ENCODE results near the gene TSC22D4.
"Not testable (repeated sequence)": the region's sequence is repeated elsewhere in the genome, so short reads cannot be mapped to it uniquely, and the experiment has no call there.

TSC22D4 gene

GRCh38 chr7:100456562-100456961, 22.5 kb downstream of the TSC22D4 start:
- Histone ChIP-seq H4K20me1 (ENCODE audit: insufficient read depth, low read length) (no peaks in the 10 kb centered on the region), H3K9ac (ENCODE audit: low read length) (no peak overlapping the region), H3K27ac (ENCODE audit: low read length) (no peak overlapping the region), H3K27me3 (ENCODE audit: low read depth, low read length) (no peaks in the 10 kb centered on the region), H2AFZ (ENCODE audit: low read depth, low read length) (no peak overlapping the region), H3K79me2 (ENCODE audit: low read length) (no peaks in the 10 kb centered on the region), H3K9me3 (ENCODE audit: insufficient read depth, low read length) (no peaks in the 10 kb centered on the region), H3K4me2 (ENCODE audit: low read length) (no peak overlapping the region), H3K36me3 (replicated peaks; ENCODE audit: low read depth, low read length) (no peaks in the 10 kb centered on the region), H3K4me1 (ENCODE audit: low read length) (no peaks in the 10 kb centered on the region), H3K4me3 (ENCODE audit: low read length) (no peak overlapping the region)
- TF ChIP-seq CTCF (IDR thresholded peaks at IDR 0.05; ENCODE audit: low read depth, low read length) (0 out of 2 replicates have a peak, but pooled peaks have one; percentile 18), EZH2phosphoT487 (IDR thresholded peaks at IDR 0.05; ENCODE audit: low read depth) (no peak)

- Histone ChIP-seq H3K4me1 (ENCODE audit: low read length) (peaks cover 1% of the 10 kb centered on the region; the same call in 1 of the 2 replicates), H3K4me2 (ENCODE audit: low read length) (no peak overlapping the region), H3K79me2 (ENCODE audit: low read length) (no peaks in the 10 kb centered on the region)
Observed at GRCh38 chr7:100455206-100455605, 23.8 kb downstream of the TSC22D4 start.

GRCh38 chr7:100453854-100454253, 25.2 kb downstream of the TSC22D4 start:
- H4K20me1 ChIP-seq (ENCODE audit: insufficient read depth, low read length); H2AFZ ChIP-seq (ENCODE audit: low read depth, low read length); H3K9ac ChIP-seq (ENCODE audit: low read length); H3K4me3 ChIP-seq (ENCODE audit: low read length); H3K9me3 ChIP-seq (ENCODE audit: insufficient read depth, low read length); H3K4me1 ChIP-seq (ENCODE audit: low read length); H3K36me3 ChIP-seq (replicated peaks; ENCODE audit: low read depth, low read length); H3K27me3 ChIP-seq (ENCODE audit: low read depth, low read length); H3K79me2 ChIP-seq (ENCODE audit: low read length); H3K27ac ChIP-seq (ENCODE audit: low read length); H3K4me2 ChIP-seq (ENCODE audit: low read length): not testable (repeated sequence)

More at GRCh38 chr7:100455206-100455605, 23.8 kb downstream of the TSC22D4 start:
- Histone ChIP-seq H3K9ac (ENCODE audit: low read length) (no peak overlapping the region), H3K36me3 (replicated peaks; ENCODE audit: low read depth, low read length) (no peaks in the 10 kb centered on the region), H3K4me3 (ENCODE audit: low read length) (no peak overlapping the region), H3K9me3 (ENCODE audit: insufficient read depth, low read length) (no peaks in the 10 kb centered on the region), H3K27me3 (ENCODE audit: low read depth, low read length) (no peaks in the 10 kb centered on the region), H4K20me1 (ENCODE audit: insufficient read depth, low read length) (no peaks in the 10 kb centered on the region), H2AFZ (ENCODE audit: low read depth, low read length) (no peak overlapping the region), H3K27ac (ENCODE audit: low read length) (no peak overlapping the region)
- TF ChIP-seq CTCF (IDR thresholded peaks at IDR 0.05; ENCODE audit: low read depth, low read length) (no peak), EZH2phosphoT487 (IDR thresholded peaks at IDR 0.05; ENCODE audit: low read depth) (no peak)

- no peaks in the 10 kb centered on the region for H3K27me3 ChIP-seq (ENCODE audit: low read depth, low read length)
- no peak overlapping the region for H3K9ac ChIP-seq (ENCODE audit: low read length)
- TF ChIP-seq CTCF (IDR thresholded peaks at IDR 0.05; ENCODE audit: low read depth, low read length) (no peak), EZH2phosphoT487 (IDR thresholded peaks at IDR 0.05; ENCODE audit: low read depth) (no peak)
- no peak overlapping the region for H3K4me3 ChIP-seq (ENCODE audit: low read length)
- H3K36me3 ChIP-seq (replicated peaks; ENCODE audit: low read depth, low read length) = no peaks in the 10 kb centered on the region
- H3K4me2 ChIP-seq (ENCODE audit: low read length) = no peak overlapping the region
- no peaks in the 10 kb centered on the region for H4K20me1 ChIP-seq (ENCODE audit: insufficient read depth, low read length)
- no peak overlapping the region for H3K27ac ChIP-seq (ENCODE audit: low read length)
- peaks cover 4% of the 10 kb centered on the region; the same call in 1 of the 2 replicates for H3K4me1 ChIP-seq (ENCODE audit: low read length)
- H2AFZ ChIP-seq (ENCODE audit: low read depth, low read length) = no peak overlapping the region
- H3K9me3 ChIP-seq (ENCODE audit: insufficient read depth, low read length) = no peaks in the 10 kb centered on the region
- no peaks in the 10 kb centered on the region for H3K79me2 ChIP-seq (ENCODE audit: low read length)
Observed at GRCh38 chr7:100452513-100452912, 26.5 kb downstream of the TSC22D4 start.
